HL-60 (cell line): Measurements from ENCODE around the gene QSOX1.
A peak's percentile ranks its signal among the peaks of the same experiment; 100 is the strongest.

ENCODE experiments used
- DNase-seq, 2 experiments: peaks; one replicate each; pipeline ENCODE4 v3.0.0-alpha.2; 2010 to 2020; ENCODE audit warnings: low read depth in 1 of 2, low spot score in 1 of 2
- H3K27ac ChIP-seq: fragments of 250-450 bp; sonication (Bioruptor Pico); replicated peaks from 2 replicates; pipeline ENCODE4 v1.5.1; 2020; ENCODE audit warnings: mild to moderate bottlenecking, moderate library complexity
- H3K27me3 ChIP-seq: fragments of 250-450 bp; sonication (Bioruptor Pico); 2 replicates; pipeline ENCODE4 v1.5.1; 2021; ENCODE audit warnings: mild to moderate bottlenecking, moderate library complexity; ENCODE audit not compliant: insufficient read depth, poor library complexity, severe bottlenecking
- H3K4me3 ChIP-seq: replicated peaks from 2 replicates; pipeline ENCODE4 v1.5.1; 2011; ENCODE audit warnings: mild to moderate bottlenecking, control low read depth, low read length; ENCODE audit not compliant: insufficient read depth
- CTCF ChIP-seq: IDR thresholded peaks from one replicate; pipeline ENCODE4 v1.5.1; 2011; ENCODE audit warnings: low read length, control low read depth, inconsistent platforms; ENCODE audit not compliant: insufficient read depth
- GABPA ChIP-seq: IDR thresholded peaks from 2 replicates; pipeline ENCODE4 v1.6.1; 2012; ENCODE audit warnings: low read depth
- POLR2AphosphoS5 ChIP-seq: IDR thresholded peaks from 2 replicates; pipeline ENCODE4 v1.6.1; 2012; ENCODE audit warnings: low read depth
- REST ChIP-seq: IDR thresholded peaks from 2 replicates; pipeline ENCODE4 v1.6.1; 2012; ENCODE audit warnings: low read depth; ENCODE audit not compliant: insufficient replicate concordance
- SPI1 ChIP-seq: IDR thresholded peaks from 2 replicates; pipeline ENCODE4 v1.6.1; 2012; ENCODE audit warnings: low read depth, mild to moderate bottlenecking, borderline replicate concordance

The QSOX1 gene

GRCh38 chr1:180244840-180245239, 90.2 kb downstream of the QSOX1 start:
- DNase-seq: no peak
- no peak overlapping the region for H3K27ac ChIP-seq
- H3K4me3 ChIP-seq: no peak overlapping the region
- TF ChIP-seq POLR2AphosphoS5 (no peak), SPI1 (no peak)
- H3K27me3 ChIP-seq: peaks cover 9% of the 10 kb centered on the region

GRCh38 chr1:180246579-180246978, 91.9 kb downstream of the QSOX1 start:
- TF ChIP-seq REST (no peak), CTCF (no peak), POLR2AphosphoS5 (no peak), SPI1 (no peak), GABPA (no peak)
- no peak for DNase-seq

GRCh38 chr1:180247061-180247460, 92.4 kb downstream of the QSOX1 start:
- TF ChIP-seq POLR2AphosphoS5: no peak
- TF ChIP-seq CTCF: no peak
- TF ChIP-seq GABPA: 0 out of 2 replicates have a peak, but pooled peaks have one; percentile 15
- peak; percentile 20; the same call in 1 of the 2 replicates for TF ChIP-seq SPI1
- TF ChIP-seq REST: no peak
- DNase-seq: peak; percentile 74 to 78
- Histone ChIP-seq H3K27ac (peak overlapping the region; percentile 44), H3K4me3 (no peak overlapping the region), H3K27me3 (no peaks in the 10 kb centered on the region)

More at GRCh38 chr1:180246579-180246978, 91.9 kb downstream of the QSOX1 start:
- Histone ChIP-seq H3K27ac (peak overlapping the region; percentile 44), H3K27me3 (no peaks in the 10 kb centered on the region), H3K4me3 (no peak overlapping the region)

GRCh38 chr1:180247580-180247979, 92.9 kb downstream of the QSOX1 start:
- Histone ChIP-seq H3K4me3 (no peak overlapping the region), H3K27ac (peak overlapping the region; percentile 44), H3K27me3 (no peaks in the 10 kb centered on the region)
- DNase-seq: no peak
- TF ChIP-seq GABPA: no peak
- no peak for TF ChIP-seq REST
- TF ChIP-seq POLR2AphosphoS5: no peak
- TF ChIP-seq CTCF: no peak
- TF ChIP-seq SPI1: no peak
